Esophagus muscularis mucosa (tissue), 4 donors: ENCODE data around the gene SLC25A30. TPM values are rescaled to one million over a fixed set of nuclear protein-coding genes. Genes with fewer than 3 reads are reported as not detected.
"Not testable (repeated sequence)": the region's sequence is repeated elsewhere in the genome, so short reads cannot be mapped to it uniquely, and the experiment has no call there.

ENCODE experiments used
- DNase-seq: peaks from one replicate; pipeline ENCODE4 v3.0.0-alpha.2; 2017; ENCODE audit errors: extremely low spot score
- H3K27ac ChIP-seq, 4 donors: fragments of 200-600 bp; sonication (generic); replicated peaks in 1 of 4; 1 replicate in 3 of 4; 2 replicates in 1 of 4; pipeline ENCODE4 v1.5.1; 2016 to 2019; ENCODE audit warnings: mild to moderate bottlenecking in 1 of 4
- H3K27me3 ChIP-seq, 4 donors: fragments of 200-600 bp; sonication (generic); one replicate each; pipeline versions ENCODE4 v1.5.1 to v1.6.0; 2016 to 2019
- H3K36me3 ChIP-seq, 4 donors: fragments of 200-600 bp; sonication (generic); one replicate each; pipeline ENCODE4 v1.5.1; 2016 to 2019
- H3K4me1 ChIP-seq, 4 donors: fragments of 200-600 bp; sonication (generic); one replicate each; pipeline ENCODE4 v1.5.1; 2016 to 2019
- H3K4me3 ChIP-seq, 4 donors: fragments of 200-600 bp; sonication (generic); 1 replicate in 2 of 4; 2 replicates in 2 of 4; pipeline ENCODE4 v1.5.1; 2016 to 2019; ENCODE audit warnings: mild to moderate bottlenecking in 4 of 4, moderate library complexity in 1 of 4
- H3K9me3 ChIP-seq, 4 donors: fragments of 200-600 bp; sonication (generic); 1 replicate in 3 of 4; 2 replicates in 1 of 4; pipeline ENCODE4 v1.5.1; 2016 to 2019
- EP300 ChIP-seq: sonication (generic); formaldehyde crosslinking; IDR thresholded peaks from one replicate; pipeline ENCODE4 v1.6.1; 2017; ENCODE audit warnings: antibody characterized with exemption
- POLR2A ChIP-seq: fragments of 450-650 bp; IDR thresholded peaks from one replicate; pipeline ENCODE4 v1.6.1; 2017; ENCODE audit warnings: antibody characterized with exemption, moderate library complexity, mild to moderate bottlenecking, low read depth
- POLR2AphosphoS5 ChIP-seq, 2 donors: sonication (generic); formaldehyde crosslinking; IDR thresholded peaks; one replicate each; pipeline ENCODE4 v1.6.1; 2017; ENCODE audit warnings: antibody characterized with exemption in 2 of 2
- WGBS: methylation state at CpG from one replicate; pipeline ENCODE4 v1.1.5; 2018; 5-methylcytosine and 5-hydroxymethylcytosine counted together
- intact Hi-C: fragments of 100-400 bp; cut with DNase I; formaldehyde crosslinking; loops from one replicate; pipeline ENCODE4 v1.15.1; 2023
- total RNA-seq, 4 donors: library from RNA; depleted of rRNA; stranded (reverse); fragments of >200 nt; gene quantifications; one replicate each; pipeline versions ENCODE4 v1.1.0 to v1.2.1, GENCODE V29; 2016
- TF ChIP-seq, protein P1 (sequence below), 3 experiments: fragments of 200-600 bp in 2 of 3; fragments of 450-650 bp in 1 of 3; sonication (generic) in 2 of 3; IDR thresholded peaks; one replicate each; pipeline ENCODE4 v1.5.1; 2017 to 2019; ENCODE audit warnings: antibody characterized with exemption in 3 of 3, mild to moderate bottlenecking in 2 of 3, moderate library complexity in 1 of 3

The SLC25A30 gene
- total RNA-seq, 4 donors from 2014 or later = 8.8 to 13.4 (median 10.3) TPM

DNA sequence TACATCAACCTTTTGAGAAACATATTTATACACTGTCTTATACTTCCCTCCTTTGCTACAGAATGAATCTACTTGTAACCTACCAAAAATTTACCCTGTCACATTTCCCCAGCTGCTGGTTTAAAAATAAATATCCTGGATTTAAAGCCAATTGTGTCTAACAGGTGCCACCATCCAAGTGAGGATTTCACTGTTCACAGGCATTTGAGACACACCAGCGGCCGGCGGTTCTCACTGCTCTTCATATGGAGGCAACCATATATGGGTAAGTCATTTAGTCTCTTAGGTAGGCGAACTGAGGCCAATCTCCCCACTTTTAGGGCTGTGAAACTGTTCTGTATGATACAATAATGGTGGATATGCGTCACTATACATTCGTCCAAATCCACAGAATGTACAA, 26.2 kb downstream of the SLC25A30 start:
- Histone ChIP-seq H3K36me3 (peaks cover 0 to 47% (median 21%) of the 10 kb centered on the region in 4 donors), H3K9me3 (no peaks in the 10 kb centered on the region), H3K27me3 (no peaks in the 10 kb centered on the region), H3K4me3 (no peak overlapping the region), H3K4me1 (peaks cover 7 to 25% (median 16%) of the 10 kb centered on the region in 4 donors), H3K27ac (no peak overlapping the region)
- TF ChIP-seq, protein P1, sequence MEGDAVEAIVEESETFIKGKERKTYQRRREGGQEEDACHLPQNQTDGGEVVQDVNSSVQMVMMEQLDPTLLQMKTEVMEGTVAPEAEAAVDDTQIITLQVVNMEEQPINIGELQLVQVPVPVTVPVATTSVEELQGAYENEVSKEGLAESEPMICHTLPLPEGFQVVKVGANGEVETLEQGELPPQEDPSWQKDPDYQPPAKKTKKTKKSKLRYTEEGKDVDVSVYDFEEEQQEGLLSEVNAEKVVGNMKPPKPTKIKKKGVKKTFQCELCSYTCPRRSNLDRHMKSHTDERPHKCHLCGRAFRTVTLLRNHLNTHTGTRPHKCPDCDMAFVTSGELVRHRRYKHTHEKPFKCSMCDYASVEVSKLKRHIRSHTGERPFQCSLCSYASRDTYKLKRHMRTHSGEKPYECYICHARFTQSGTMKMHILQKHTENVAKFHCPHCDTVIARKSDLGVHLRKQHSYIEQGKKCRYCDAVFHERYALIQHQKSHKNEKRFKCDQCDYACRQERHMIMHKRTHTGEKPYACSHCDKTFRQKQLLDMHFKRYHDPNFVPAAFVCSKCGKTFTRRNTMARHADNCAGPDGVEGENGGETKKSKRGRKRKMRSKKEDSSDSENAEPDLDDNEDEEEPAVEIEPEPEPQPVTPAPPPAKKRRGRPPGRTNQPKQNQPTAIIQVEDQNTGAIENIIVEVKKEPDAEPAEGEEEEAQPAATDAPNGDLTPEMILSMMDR (IDR thresholded peaks at IDR 0.05) = no peak
- TF ChIP-seq EP300 (no peak), POLR2AphosphoS5 (IDR thresholded peaks at IDR 0.05) (no peak), POLR2A (no peak)
- intact Hi-C loops = no loop called here
- 96% methylated on average over 6 of the region's 6 CpGs for WGBS
- no peak for DNase-seq

DNA sequence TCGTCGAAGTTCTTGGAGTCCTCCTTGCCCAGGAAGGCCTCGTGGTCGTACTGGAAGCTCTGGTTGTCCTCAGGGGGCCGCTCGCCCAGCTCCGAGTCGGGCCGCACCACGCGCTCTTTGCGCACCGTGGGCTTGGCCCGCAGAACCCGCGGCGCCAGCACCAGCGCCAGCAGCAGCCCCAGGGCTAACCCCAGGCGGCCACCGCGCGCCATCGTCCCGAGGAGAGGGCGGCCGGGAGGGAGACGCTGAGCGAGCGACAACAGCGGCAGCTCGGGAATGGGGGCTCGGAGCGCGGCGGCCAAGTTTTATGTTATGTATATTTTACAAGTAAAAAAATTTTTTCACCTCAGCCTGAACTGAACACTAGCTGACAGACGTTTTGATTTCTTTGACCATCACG, 27.0 kb downstream of the SLC25A30 start:
- DNase-seq, H3K27me3 ChIP-seq, intact Hi-C loops, H3K4me3 ChIP-seq, H3K9me3 ChIP-seq, H3K27ac ChIP-seq: not testable (repeated sequence)
- Histone ChIP-seq H3K36me3 (peaks cover 0 to 45% (median 18%) of the 10 kb centered on the region in 4 donors), H3K4me1 (peaks cover 0 to 17% (median 10%) of the 10 kb centered on the region in 4 donors)
- WGBS = 92% methylated on average over 36 of the region's 37 CpGs

DNA sequence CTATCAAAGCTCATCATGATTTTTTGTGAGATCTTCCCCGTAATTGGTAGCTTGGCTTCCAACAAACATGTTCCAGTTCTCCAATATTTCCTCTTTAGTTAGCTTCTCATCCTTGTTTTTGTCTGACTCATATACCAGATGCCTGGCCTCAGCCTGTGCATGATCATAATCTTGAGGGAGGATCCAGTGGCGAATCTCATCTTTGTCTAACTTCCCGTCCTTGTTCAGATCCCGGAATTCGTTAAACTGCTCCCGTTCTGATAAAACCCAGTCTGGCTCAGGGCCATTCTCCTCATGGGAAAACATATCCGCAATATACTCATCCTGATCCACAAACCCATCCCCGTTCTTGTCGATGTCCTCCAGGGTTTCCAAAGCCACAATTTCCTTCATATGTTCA, 27.8 kb downstream of the SLC25A30 start:
- H3K4me3 ChIP-seq, H3K9me3 ChIP-seq, intact Hi-C loops, H3K27me3 ChIP-seq, H3K27ac ChIP-seq, DNase-seq: not testable (repeated sequence)
- H3K36me3 ChIP-seq = peaks cover 3 to 37% (median 15%) of the 10 kb centered on the region in 4 donors
- 92% methylated on average over 9 of the region's 9 CpGs for WGBS
- H3K4me1 ChIP-seq = peaks cover 0 to 14% (median 7%) of the 10 kb centered on the region in 4 donors

DNA sequence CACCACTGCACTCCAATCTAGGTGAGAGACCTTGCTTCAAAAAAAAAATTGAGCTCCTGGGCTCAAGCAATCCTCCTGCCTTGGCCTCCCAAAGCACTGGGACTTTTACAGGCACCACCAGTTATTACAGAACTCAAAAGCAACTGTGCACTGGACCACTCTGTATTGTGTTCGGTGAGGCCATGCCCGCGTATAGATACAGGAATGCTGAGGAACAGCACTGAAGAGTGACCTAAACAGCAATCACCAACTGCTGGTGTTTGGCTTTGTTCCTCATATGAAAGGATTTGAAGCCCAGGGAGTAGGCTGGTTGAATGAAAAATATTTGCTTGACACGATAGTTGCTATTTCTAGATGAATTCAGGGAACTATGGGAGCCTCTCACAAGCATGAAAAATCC, 29.5 kb downstream of the SLC25A30 start:
- DNase-seq = no peak
- no peaks in the 10 kb centered on the region for H3K9me3 ChIP-seq
- WGBS = 98% methylated on average over 4 of the region's 4 CpGs
- H3K4me1 ChIP-seq = peaks cover 0 to 17% (median under 1%) of the 10 kb centered on the region in 4 donors
- H3K27me3 ChIP-seq = no peaks in the 10 kb centered on the region
- H3K4me3 ChIP-seq = no peak overlapping the region
- no peak for TF ChIP-seq EP300
- TF ChIP-seq, protein P1 (IDR thresholded peaks at IDR 0.05) = no peak
- TF ChIP-seq POLR2A = no peak
- TF ChIP-seq POLR2AphosphoS5 (IDR thresholded peaks at IDR 0.05) = no peak
- intact Hi-C loops = no loop called here
- peaks cover 3 to 43% (median 28%) of the 10 kb centered on the region in 4 donors for H3K36me3 ChIP-seq
- no peak overlapping the region for H3K27ac ChIP-seq

DNA sequence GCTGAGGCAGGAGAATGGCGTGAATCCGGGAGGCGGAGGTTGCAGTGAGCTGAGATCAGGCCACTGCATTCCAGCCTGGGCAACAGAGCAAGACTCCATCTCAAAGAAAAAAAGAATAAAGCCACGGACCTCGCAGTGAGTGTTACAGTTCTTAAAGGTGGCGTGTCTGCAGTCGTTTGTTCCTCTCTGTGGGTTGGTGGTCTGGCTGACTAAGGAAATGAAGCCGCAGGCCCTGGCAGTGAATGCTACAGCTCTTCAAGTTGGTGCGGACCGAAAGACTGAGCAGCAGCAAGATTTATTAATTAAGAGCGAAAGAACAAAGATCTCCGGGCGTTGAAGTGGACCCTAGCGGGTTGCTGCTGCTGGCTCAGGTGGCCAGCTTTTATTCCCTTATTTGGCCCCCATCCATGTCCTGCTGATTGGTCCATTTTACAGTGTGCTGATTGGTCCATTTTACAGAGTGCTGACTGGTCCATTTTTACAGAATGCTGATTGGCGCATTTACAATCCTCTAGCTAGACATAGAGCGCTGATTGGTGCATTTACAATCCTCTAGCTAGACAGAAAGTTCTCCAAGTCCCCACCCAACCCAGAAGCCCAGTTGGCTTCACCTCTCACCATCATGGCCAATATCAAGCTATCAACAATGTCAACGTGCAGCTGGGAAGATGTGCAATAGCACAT, 31.1 kb downstream of the SLC25A30 start:
- H3K27ac ChIP-seq, DNase-seq, intact Hi-C loops, H3K9me3 ChIP-seq, H3K27me3 ChIP-seq, H3K4me3 ChIP-seq: not testable (repeated sequence)
- Histone ChIP-seq H3K4me1 (peaks cover 0 to 14% (median 0%) of the 10 kb centered on the region in 4 donors), H3K36me3 (peaks cover 3 to 39% (median 23%) of the 10 kb centered on the region in 4 donors)
- 85% methylated on average over 15 of the region's 17 CpGs for WGBS

DNA sequence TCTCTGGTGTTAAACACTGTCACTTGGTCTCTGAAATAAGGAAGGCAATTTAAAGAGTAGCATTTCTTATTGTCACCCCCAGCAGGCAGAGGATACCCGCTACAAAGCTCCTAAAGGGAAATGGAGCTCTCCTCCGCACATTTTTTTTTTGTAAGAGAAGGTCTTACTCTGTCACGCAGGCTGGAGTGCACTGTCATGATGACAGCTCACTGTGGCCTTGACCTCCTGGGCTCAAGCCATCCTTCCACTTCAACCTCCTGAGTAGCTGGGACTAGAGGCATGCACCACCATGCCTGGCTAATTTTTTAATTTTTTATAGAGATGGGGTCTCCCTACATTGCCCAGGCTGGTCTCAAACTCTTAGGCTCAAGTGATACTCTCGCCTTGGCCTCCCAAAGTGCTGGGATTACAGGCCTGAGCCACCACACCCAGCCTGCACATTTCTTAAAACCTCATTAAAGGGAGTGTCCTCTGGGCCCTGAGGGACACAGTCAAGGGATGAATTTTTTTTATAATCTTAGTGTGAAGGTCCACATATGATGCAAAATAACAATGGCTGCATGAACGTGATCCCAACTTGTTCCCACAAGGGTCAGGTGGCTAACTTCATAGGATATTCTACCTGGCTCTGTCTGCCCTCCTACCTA, 32.1 kb downstream of the SLC25A30 start:
- Histone ChIP-seq H3K4me1 (peaks cover 0 to 13% (median 0%) of the 10 kb centered on the region in 4 donors), H3K36me3 (peaks cover 3 to 37% (median 20%) of the 10 kb centered on the region in 4 donors), H3K9me3 (no peaks in the 10 kb centered on the region), H3K4me3 (no peak overlapping the region), H3K27me3 (no peaks in the 10 kb centered on the region), H3K27ac (no peak overlapping the region)
- intact Hi-C loops = no loop called here
- WGBS = 96% methylated on average over 5 of the region's 5 CpGs
- no peak for TF ChIP-seq POLR2A
- TF ChIP-seq EP300 = no peak
- TF ChIP-seq, protein P1 (IDR thresholded peaks at IDR 0.05) = no peak
- no peak for TF ChIP-seq POLR2AphosphoS5 (IDR thresholded peaks at IDR 0.05)
- no peak for DNase-seq
